Testis (tissue), 2 donors: ENCODE measurements around the gene PAX7.

Experiments used
- CTCF ChIP-seq, 3 experiments: fragments of 450-650 bp in 2 of 3; fragments of 200-600 bp in 1 of 3; sonication (generic) in 1 of 3; IDR thresholded peaks; one replicate each; pipeline ENCODE4 v1.5.1; 2016 to 2019; ENCODE audit warnings: antibody characterized with exemption in 3 of 3, mild to moderate bottlenecking in 2 of 3, moderate library complexity in 1 of 3
- POLR2A ChIP-seq: fragments of 450-650 bp; IDR thresholded peaks from one replicate; pipeline ENCODE4 v1.6.1; 2017; ENCODE audit warnings: antibody characterized with exemption, mild to moderate bottlenecking, moderate library complexity

- TF ChIP-seq CTCF (IDR thresholded peaks at IDR 0.05), result no peak
- TF ChIP-seq POLR2A, result no peak
These were observed 153.8 kb downstream of the PAX7 start for GRCh38 chr1:18784482-18784831.
